HCT116 (cell line): ENCODE measurements around the gene OFD1. TPM values are rescaled to one million over a fixed set of nuclear protein-coding genes. Genes with fewer than 3 reads are reported as not detected.

ENCODE experiments used
- ATAC-seq: fragments of 200-7000 bp; cut with Tn5 transposase; 2 replicates; pipeline ENCODE4 v1.9.1; 2020; ENCODE audit warnings: mild to moderate bottlenecking, moderate library complexity
- BruUV-seq: library from RNA; stranded (reverse); fragments of 400-500 nt; replicated peaks from 2 replicates; lab custom pipeline; 2021; lab: Mats Ljungman, UMichigan
- CTCF ChIA-PET: fragments of 300-600 bp; sonication (Branson Sonifier 250); formaldehyde crosslinking; loops from one replicate; lab custom pipeline; 2021; ENCODE audit warnings: antibody characterized with exemption; lab: Charles Lee
- POLR2A ChIA-PET: fragments of 300-600, 350-600 bp; sonication (Branson Sonifier 250); formaldehyde crosslinking; loops from one replicate; lab custom pipeline; 2021; ENCODE audit warnings: antibody characterized with exemption; lab: Charles Lee
- RAD21 ChIA-PET, 2 experiments: fragments of 300-600 bp; sonication (Branson Sonifier 250); formaldehyde crosslinking; loops; one replicate each; lab custom pipeline; 2023; ENCODE audit warnings: low total read pairs in 2 of 2; ENCODE audit not compliant: uncharacterized antibody in 2 of 2, unreplicated experiment in 2 of 2, low non-redundant PET in 1 of 2; lab: Charles Lee
- DNase-seq: peaks from one replicate; pipeline ENCODE4 v3.0.0-alpha.2; 2010; ENCODE audit warnings: low read depth, low spot score
- H2AFZ ChIP-seq: fragments of 200-600 bp; shearing (Covaris generic), sonication (generic); 2 replicates; pipeline ENCODE4 v1.6.1; 2017; ENCODE audit warnings: low read depth, mixed run types, mixed read lengths, antibody characterized with exemption, low read length; ENCODE audit not compliant: poor library complexity, severe bottlenecking
- H3K27ac ChIP-seq: 2 replicates; pipeline ENCODE4 v1.5.1; 2012; ENCODE audit warnings: low read depth, low read length
- H3K27me3 ChIP-seq: fragments of 200-600 bp; sonication (generic); 2 replicates; pipeline ENCODE4 v1.6.1; 2016; ENCODE audit warnings: mixed run types, low read length, mixed read lengths; ENCODE audit not compliant: insufficient read depth
- H3K36me3 ChIP-seq, 2 experiments: fragments of 200-500 bp in 1 of 2; fragments of 200-600 bp in 1 of 2; sonication (Bioruptor generic) in 1 of 2; sonication (generic) in 1 of 2; 2 replicates each; pipeline versions ENCODE4 v1.5.1 to v1.6.1; 2014 to 2016; ENCODE audit warnings: low read length in 2 of 2, inconsistent platforms in 1 of 2, mixed read lengths in 1 of 2, mixed run types in 1 of 2; ENCODE audit not compliant: insufficient read depth in 2 of 2, control insufficient read depth in 1 of 2
- H3K4me1 ChIP-seq, 2 experiments: fragments of 200-600 bp in 1 of 2; sonication (generic) in 1 of 2; 2 replicates each; pipeline versions ENCODE4 v1.5.1 to v1.6.1; 2012 to 2017; ENCODE audit warnings: low read length in 2 of 2, inconsistent platforms in 1 of 2, mild to moderate bottlenecking in 1 of 2, mixed read lengths in 1 of 2, mixed run types in 1 of 2, moderate library complexity in 1 of 2; ENCODE audit not compliant: insufficient read depth in 2 of 2, control insufficient read depth in 1 of 2
- H3K4me2 ChIP-seq: fragments of 200-600 bp; sonication (generic); 2 replicates; pipeline ENCODE4 v1.6.1; 2017; ENCODE audit warnings: mixed run types, low read length, mixed read lengths
- H3K4me3 ChIP-seq, 2 experiments: fragments of 200-600 bp in 1 of 2; sonication (generic) in 1 of 2; replicated peaks in 1 of 2; 2 replicates each; pipeline ENCODE4 v1.5.1; 2011 to 2016; ENCODE audit warnings: low read length in 2 of 2, control low read depth in 1 of 2, low read depth in 1 of 2, mild to moderate bottlenecking in 1 of 2, mixed read lengths in 1 of 2, mixed run types in 1 of 2
- H3K79me2 ChIP-seq: fragments of 200-600 bp; sonication (generic); 2 replicates; pipeline ENCODE4 v1.6.1; 2017; ENCODE audit warnings: mild to moderate bottlenecking, mixed run types, low read length, moderate library complexity, mixed read lengths; ENCODE audit not compliant: insufficient read depth
- H3K9ac ChIP-seq: fragments of 200-600 bp; sonication (generic); 2 replicates; pipeline ENCODE4 v1.6.1; 2016; ENCODE audit warnings: low read length, mixed read lengths
- H3K9me2 ChIP-seq: fragments of 200-600 bp; sonication (generic), shearing (Covaris generic); 2 replicates; pipeline ENCODE4 v1.6.1; 2017; ENCODE audit warnings: mixed run types, mild to moderate bottlenecking, moderate library complexity; ENCODE audit not compliant: insufficient read depth
- H3K9me3 ChIP-seq, 2 experiments: fragments of 200-500 bp in 1 of 2; fragments of 200-600 bp in 1 of 2; sonication (Bioruptor generic) in 1 of 2; sonication (generic) in 1 of 2; 2 replicates each; pipeline ENCODE4 v1.6.1; 2014 to 2017; ENCODE audit warnings: low read length in 2 of 2, mixed read lengths in 2 of 2, inconsistent platforms in 1 of 2, low read depth in 1 of 2, mild to moderate bottlenecking in 1 of 2, mixed run types in 1 of 2, moderate library complexity in 1 of 2; ENCODE audit not compliant: control insufficient read depth in 1 of 2, insufficient read depth in 1 of 2
- H4K20me1 ChIP-seq: fragments of 200-600 bp; sonication (generic), shearing (Covaris generic); 2 replicates; pipeline ENCODE4 v1.6.1; 2017; ENCODE audit warnings: mixed run types, mild to moderate bottlenecking, moderate library complexity; ENCODE audit not compliant: insufficient read depth
- EGR1 ChIP-seq: IDR thresholded peaks from 2 replicates; pipeline ENCODE4 v1.6.1; 2012; ENCODE audit warnings: low read depth
- MAX ChIP-seq: IDR thresholded peaks from 2 replicates; pipeline ENCODE4 v1.6.1; 2012
- POLR2A ChIP-seq: IDR thresholded peaks from 2 replicates; pipeline ENCODE4 v1.7.0; 2011; ENCODE audit warnings: borderline replicate concordance; ENCODE audit not compliant: insufficient read depth, insufficient read length; ENCODE audit errors: extremely low read depth
- RAD21 ChIP-seq: IDR thresholded peaks from 2 replicates; pipeline ENCODE4 v1.6.1; 2012; ENCODE audit warnings: low read depth, mild to moderate bottlenecking
- SP1 ChIP-seq: IDR thresholded peaks from 2 replicates; pipeline ENCODE4 v1.6.1; 2012; ENCODE audit warnings: low read depth
- TCF7L2 ChIP-seq: IDR thresholded peaks from 2 replicates; pipeline ENCODE4 v1.7.0; 2011; ENCODE audit warnings: borderline replicate concordance, inconsistent platforms; ENCODE audit not compliant: insufficient read depth, insufficient read length; ENCODE audit errors: extremely low read depth
- ZNF274 ChIP-seq: fragments of 200-500 bp; sonication (Bioruptor generic); IDR thresholded peaks from 2 replicates; pipeline ENCODE4 v1.6.1; 2014; ENCODE audit warnings: mild to moderate bottlenecking, low read depth, low read length, inconsistent platforms
- intact Hi-C: fragments of 100-400 bp; cut with micrococcal nuclease; formaldehyde crosslinking; loops from 2 replicates; pipeline ENCODE4 v1.10.0; 2022
- total RNA-seq: library from RNA; stranded (reverse); gene quantifications from one replicate; pipeline ENCODE4 v1.2.1, GENCODE V29; 2021; ENCODE audit not compliant: unreplicated experiment
- TF ChIP-seq, protein P1 (sequence below), 3 experiments: fragments of 200-600 bp in 1 of 3; sonication (generic) in 1 of 3; IDR thresholded peaks in 2 of 3; conservative IDR thresholded peaks in 1 of 3; 2 replicates each; pipeline ENCODE4 v1.5.1; 2012 to 2017; ENCODE audit warnings: low read depth in 2 of 3, low read length in 2 of 3, antibody characterized with exemption in 1 of 3, borderline replicate concordance in 1 of 3, control low read depth in 1 of 3, mild to moderate bottlenecking in 1 of 3, mixed read lengths in 1 of 3, mixed run types in 1 of 3, moderate library complexity in 1 of 3; ENCODE audit not compliant: insufficient read depth in 1 of 3
- TF ChIP-seq, protein P2 (sequence below): IDR thresholded peaks from 2 replicates; pipeline ENCODE4 v1.6.1; 2012
- TF ChIP-seq, protein P3 (sequence below): IDR thresholded peaks from 2 replicates; pipeline ENCODE4 v1.6.1; 2011; ENCODE audit warnings: mild to moderate bottlenecking, low read length, moderate library complexity; ENCODE audit not compliant: insufficient replicate concordance; ENCODE audit errors: extremely low read depth
- TF ChIP-seq, protein P4 (sequence below): IDR thresholded peaks from 2 replicates; pipeline ENCODE4 v1.6.1; 2012; ENCODE audit warnings: low read depth

Gene OFD1
- total RNA-seq, 1 experiment from 2014 or later = 18.0 TPM

DNA sequence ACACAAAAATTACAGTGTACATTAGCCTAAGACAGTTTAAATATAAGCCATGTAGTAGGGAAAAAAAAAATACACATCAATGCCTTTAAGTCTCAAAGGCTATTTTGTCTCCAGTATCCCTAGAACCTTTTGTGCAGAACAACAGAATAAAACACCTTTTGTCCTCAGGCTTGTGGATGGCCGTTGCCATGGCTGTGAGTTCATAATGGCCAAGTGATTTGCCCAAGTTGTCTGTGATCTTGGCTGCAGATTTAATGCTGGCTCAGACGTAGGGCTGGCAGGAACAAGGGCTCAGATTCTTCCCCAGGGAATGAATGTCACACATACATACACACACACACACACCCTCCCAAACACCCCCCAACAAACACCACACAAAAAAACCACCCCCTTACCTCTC, 57.0 kb downstream of the OFD1 start:
- no peaks in the 10 kb centered on the region for H3K9me3 ChIP-seq
- no peaks in the 10 kb centered on the region for H3K36me3 ChIP-seq
- no peak overlapping the region for H3K4me2 ChIP-seq
- DNase-seq (no peak), ATAC-seq (no peak)
- BruUV-seq = no TSS peak
- no peak overlapping the region for H2AFZ ChIP-seq
- RAD21 ChIA-PET = no interaction called here
- no peak overlapping the region for H3K9ac ChIP-seq
- no peaks in the 10 kb centered on the region for H4K20me1 ChIP-seq
- POLR2A ChIA-PET = no interaction called here
- H3K9me2 ChIP-seq = no peaks in the 10 kb centered on the region
- H3K79me2 ChIP-seq = no peaks in the 10 kb centered on the region
- H3K4me1 ChIP-seq = no peaks in the 10 kb centered on the region
- H3K4me3 ChIP-seq = no peak overlapping the region
- CTCF ChIA-PET = no interaction called here
- no peak overlapping the region for H3K27ac ChIP-seq
- intact Hi-C loops = no loop called here
- H3K27me3 ChIP-seq = no peaks in the 10 kb centered on the region
- TF ChIP-seq, protein P1, sequence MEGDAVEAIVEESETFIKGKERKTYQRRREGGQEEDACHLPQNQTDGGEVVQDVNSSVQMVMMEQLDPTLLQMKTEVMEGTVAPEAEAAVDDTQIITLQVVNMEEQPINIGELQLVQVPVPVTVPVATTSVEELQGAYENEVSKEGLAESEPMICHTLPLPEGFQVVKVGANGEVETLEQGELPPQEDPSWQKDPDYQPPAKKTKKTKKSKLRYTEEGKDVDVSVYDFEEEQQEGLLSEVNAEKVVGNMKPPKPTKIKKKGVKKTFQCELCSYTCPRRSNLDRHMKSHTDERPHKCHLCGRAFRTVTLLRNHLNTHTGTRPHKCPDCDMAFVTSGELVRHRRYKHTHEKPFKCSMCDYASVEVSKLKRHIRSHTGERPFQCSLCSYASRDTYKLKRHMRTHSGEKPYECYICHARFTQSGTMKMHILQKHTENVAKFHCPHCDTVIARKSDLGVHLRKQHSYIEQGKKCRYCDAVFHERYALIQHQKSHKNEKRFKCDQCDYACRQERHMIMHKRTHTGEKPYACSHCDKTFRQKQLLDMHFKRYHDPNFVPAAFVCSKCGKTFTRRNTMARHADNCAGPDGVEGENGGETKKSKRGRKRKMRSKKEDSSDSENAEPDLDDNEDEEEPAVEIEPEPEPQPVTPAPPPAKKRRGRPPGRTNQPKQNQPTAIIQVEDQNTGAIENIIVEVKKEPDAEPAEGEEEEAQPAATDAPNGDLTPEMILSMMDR (IDR thresholded peaks at IDR 0.05 in 2 of 3, conservative IDR thresholded peaks at IDR 0.05 in 1 of 3; ENCODE audit: borderline replicate concordance in 1 of 3, insufficient read depth in 1 of 3, low read depth in 2 of 3, low read length in 2 of 3) = no peak
- TF ChIP-seq MAX (no peak), RAD21 (no peak), ZNF274 (no peak), EGR1 (no peak)
- TF ChIP-seq, protein P2, sequence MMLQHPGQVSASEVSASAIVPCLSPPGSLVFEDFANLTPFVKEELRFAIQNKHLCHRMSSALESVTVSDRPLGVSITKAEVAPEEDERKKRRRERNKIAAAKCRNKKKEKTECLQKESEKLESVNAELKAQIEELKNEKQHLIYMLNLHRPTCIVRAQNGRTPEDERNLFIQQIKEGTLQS = no peak
- TF ChIP-seq, all 23 proteins: peak for 0

- Histone ChIP-seq H3K4me3 (no peak overlapping the region), H3K4me1 (no peaks in the 10 kb centered on the region), H4K20me1 (no peaks in the 10 kb centered on the region), H3K27me3 (no peaks in the 10 kb centered on the region), H3K4me2 (no peak overlapping the region), H3K36me3 (no peaks in the 10 kb centered on the region), H2AFZ (no peak overlapping the region), H3K9ac (no peak overlapping the region), H3K27ac (no peak overlapping the region), H3K9me2 (no peaks in the 10 kb centered on the region), H3K79me2 (no peaks in the 10 kb centered on the region), H3K9me3 (no peaks in the 10 kb centered on the region)
- ATAC-seq (no peak), DNase-seq (no peak)
- ChIA-PET POLR2A (no interaction called here), CTCF (no interaction called here), RAD21 (no interaction called here)
- intact Hi-C loops = no loop called here
- no TSS peak for BruUV-seq
- TF ChIP-seq SP1 (no peak), POLR2A (no peak), TCF7L2 (no peak), RAD21 (no peak), MAX (no peak)
- TF ChIP-seq, protein P3, sequence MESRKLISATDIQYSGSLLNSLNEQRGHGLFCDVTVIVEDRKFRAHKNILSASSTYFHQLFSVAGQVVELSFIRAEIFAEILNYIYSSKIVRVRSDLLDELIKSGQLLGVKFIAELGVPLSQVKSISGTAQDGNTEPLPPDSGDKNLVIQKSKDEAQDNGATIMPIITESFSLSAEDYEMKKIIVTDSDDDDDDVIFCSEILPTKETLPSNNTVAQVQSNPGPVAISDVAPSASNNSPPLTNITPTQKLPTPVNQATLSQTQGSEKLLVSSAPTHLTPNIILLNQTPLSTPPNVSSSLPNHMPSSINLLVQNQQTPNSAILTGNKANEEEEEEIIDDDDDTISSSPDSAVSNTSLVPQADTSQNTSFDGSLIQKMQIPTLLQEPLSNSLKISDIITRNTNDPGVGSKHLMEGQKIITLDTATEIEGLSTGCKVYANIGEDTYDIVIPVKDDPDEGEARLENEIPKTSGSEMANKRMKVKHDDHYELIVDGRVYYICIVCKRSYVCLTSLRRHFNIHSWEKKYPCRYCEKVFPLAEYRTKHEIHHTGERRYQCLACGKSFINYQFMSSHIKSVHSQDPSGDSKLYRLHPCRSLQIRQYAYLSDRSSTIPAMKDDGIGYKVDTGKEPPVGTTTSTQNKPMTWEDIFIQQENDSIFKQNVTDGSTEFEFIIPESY = no peak
- TF ChIP-seq, protein P4, sequence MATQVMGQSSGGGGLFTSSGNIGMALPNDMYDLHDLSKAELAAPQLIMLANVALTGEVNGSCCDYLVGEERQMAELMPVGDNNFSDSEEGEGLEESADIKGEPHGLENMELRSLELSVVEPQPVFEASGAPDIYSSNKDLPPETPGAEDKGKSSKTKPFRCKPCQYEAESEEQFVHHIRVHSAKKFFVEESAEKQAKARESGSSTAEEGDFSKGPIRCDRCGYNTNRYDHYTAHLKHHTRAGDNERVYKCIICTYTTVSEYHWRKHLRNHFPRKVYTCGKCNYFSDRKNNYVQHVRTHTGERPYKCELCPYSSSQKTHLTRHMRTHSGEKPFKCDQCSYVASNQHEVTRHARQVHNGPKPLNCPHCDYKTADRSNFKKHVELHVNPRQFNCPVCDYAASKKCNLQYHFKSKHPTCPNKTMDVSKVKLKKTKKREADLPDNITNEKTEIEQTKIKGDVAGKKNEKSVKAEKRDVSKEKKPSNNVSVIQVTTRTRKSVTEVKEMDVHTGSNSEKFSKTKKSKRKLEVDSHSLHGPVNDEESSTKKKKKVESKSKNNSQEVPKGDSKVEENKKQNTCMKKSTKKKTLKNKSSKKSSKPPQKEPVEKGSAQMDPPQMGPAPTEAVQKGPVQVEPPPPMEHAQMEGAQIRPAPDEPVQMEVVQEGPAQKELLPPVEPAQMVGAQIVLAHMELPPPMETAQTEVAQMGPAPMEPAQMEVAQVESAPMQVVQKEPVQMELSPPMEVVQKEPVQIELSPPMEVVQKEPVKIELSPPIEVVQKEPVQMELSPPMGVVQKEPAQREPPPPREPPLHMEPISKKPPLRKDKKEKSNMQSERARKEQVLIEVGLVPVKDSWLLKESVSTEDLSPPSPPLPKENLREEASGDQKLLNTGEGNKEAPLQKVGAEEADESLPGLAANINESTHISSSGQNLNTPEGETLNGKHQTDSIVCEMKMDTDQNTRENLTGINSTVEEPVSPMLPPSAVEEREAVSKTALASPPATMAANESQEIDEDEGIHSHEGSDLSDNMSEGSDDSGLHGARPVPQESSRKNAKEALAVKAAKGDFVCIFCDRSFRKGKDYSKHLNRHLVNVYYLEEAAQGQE = no peak
Measured at GRCh38 chrX:13793897-13794296, 59.3 kb downstream of the OFD1 start.
